ENCODE measurements around the gene ZNF540.
A peak's percentile ranks its signal among the peaks of the same experiment; 100 is the strongest.

Gene ZNF540

GRCh38 chr19:37583340-37583739 is 11.3 kb upstream of the ZNF540 start:
- TF ChIP-seq, protein P1, sequence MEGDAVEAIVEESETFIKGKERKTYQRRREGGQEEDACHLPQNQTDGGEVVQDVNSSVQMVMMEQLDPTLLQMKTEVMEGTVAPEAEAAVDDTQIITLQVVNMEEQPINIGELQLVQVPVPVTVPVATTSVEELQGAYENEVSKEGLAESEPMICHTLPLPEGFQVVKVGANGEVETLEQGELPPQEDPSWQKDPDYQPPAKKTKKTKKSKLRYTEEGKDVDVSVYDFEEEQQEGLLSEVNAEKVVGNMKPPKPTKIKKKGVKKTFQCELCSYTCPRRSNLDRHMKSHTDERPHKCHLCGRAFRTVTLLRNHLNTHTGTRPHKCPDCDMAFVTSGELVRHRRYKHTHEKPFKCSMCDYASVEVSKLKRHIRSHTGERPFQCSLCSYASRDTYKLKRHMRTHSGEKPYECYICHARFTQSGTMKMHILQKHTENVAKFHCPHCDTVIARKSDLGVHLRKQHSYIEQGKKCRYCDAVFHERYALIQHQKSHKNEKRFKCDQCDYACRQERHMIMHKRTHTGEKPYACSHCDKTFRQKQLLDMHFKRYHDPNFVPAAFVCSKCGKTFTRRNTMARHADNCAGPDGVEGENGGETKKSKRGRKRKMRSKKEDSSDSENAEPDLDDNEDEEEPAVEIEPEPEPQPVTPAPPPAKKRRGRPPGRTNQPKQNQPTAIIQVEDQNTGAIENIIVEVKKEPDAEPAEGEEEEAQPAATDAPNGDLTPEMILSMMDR (IDR thresholded peaks at IDR 0.05; ENCODE audit: insufficient read depth, low read depth, low read length, missing control alignments) = no peak
- H3K4me3 ChIP-seq (ENCODE audit: low read length) = no peak overlapping the region
- no peak for DNase-seq (ENCODE audit: low read depth)

DNA sequence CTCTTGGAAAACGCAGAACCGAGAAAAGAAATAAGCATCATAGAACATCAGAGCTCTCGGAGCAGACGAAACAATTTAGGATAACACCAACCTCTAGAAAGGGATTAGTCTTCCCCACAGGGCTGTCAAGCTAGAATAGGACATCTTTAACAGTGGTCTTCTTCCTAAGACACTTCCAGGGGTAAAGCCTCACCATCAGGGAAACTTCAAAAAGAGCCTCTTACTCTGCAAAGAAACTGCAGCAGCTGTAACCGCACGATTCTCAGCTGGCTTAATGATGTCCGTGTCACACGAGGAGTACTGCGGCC is 726 bp upstream of the ZNF540 start:
- H3K4me3 ChIP-seq (ENCODE audit: low read length) = peak overlapping the region; percentile 81
- TF ChIP-seq, protein P1 (IDR thresholded peaks at IDR 0.05; ENCODE audit: insufficient read depth, low read depth, low read length, missing control alignments) = no peak
- no peak for DNase-seq (ENCODE audit: low read depth)

DNA sequence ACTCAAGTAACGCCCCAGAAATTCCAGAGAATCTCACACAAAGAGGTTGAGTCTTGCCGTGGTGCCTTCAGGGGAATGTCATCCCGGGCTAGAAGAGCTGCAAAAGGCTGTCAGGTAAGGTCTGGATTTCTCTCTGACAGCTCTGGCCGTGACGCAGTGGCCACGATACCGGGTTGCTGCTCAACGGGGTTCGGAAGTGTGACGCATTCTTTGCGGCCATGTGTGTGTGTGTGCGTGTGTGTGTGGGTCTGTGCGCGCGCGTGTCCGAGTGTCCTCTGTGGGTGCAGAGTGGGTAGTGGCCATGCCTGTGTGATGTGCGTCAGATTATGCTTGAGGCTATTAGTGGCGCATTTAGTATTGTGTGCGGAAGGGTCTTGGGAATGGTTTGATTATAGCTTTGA is 306 bp downstream of the ZNF540 start:
- peak overlapping the region; percentile 81 for H3K4me3 ChIP-seq (ENCODE audit: low read length)
- TF ChIP-seq, protein P1 (IDR thresholded peaks at IDR 0.05; ENCODE audit: insufficient read depth, low read depth, low read length, missing control alignments) = no peak
- DNase-seq (ENCODE audit: low read depth) = peak; percentile 78

- DNase-seq (ENCODE audit: low read depth) = no peak
- TF ChIP-seq, protein P1 (IDR thresholded peaks at IDR 0.05; ENCODE audit: insufficient read depth, low read depth, low read length, missing control alignments) = no peak
- H3K4me3 ChIP-seq (ENCODE audit: low read length) = no peak overlapping the region
Observed at GRCh38 chr19:37635076-37636056, 40.7 kb downstream of the ZNF540 start.

GRCh38 chr19:37654118-37654517 is 59.4 kb downstream of the ZNF540 start:
- TF ChIP-seq, protein P1 (IDR thresholded peaks at IDR 0.05; ENCODE audit: insufficient read depth, low read depth, low read length, missing control alignments) = no peak
- H3K4me3 ChIP-seq (ENCODE audit: low read length) = peak overlapping the region; percentile 86
- peak; percentile 1 for DNase-seq (ENCODE audit: low read depth)

DNA sequence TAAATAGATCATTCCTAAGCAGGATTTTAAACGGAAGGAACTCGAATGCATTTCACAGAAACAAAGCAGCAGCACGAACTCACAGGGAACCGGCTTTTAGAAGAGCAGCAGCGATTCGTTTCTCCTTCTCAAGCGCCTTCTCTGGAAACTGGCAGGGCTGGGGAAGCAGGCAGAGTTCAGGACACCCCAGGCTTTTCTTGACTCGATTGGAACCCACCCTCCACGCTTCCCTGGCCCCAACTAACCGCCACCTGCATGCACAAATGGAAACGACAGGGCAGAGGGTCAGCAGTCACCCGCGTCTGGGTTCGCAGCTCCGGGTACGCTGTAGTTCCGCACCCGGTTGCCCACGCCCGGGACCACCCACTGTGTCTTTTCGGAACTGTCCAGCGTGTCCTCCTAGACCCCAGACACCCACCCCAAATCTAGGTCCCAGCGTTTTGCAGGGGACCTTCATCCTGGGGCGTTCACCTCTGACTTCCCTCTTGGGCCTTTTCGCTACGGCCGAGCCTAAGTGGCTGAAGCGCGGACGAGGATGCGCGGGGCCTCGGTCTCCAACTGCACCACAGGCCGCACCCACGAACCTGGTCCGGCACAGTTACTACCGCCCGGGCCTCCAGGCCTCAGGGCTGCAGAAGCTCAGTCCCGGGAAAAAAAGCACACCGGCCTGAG is 60.1 kb downstream of the ZNF540 start:
- TF ChIP-seq, protein P1 (IDR thresholded peaks at IDR 0.05; ENCODE audit: insufficient read depth, low read depth, low read length, missing control alignments) = no peak
- H3K4me3 ChIP-seq (ENCODE audit: low read length) = peak overlapping the region; percentile 86
- DNase-seq (ENCODE audit: low read depth) = peak; percentile 49
